K562 (cell line): ENCODE data around the gene RNF187. TPM values are rescaled to one million over a fixed set of nuclear protein-coding genes. Genes with fewer than 3 reads are reported as not detected.

Source experiments
- COPS2 ChIP-seq: fragments of 450-650 bp; conservative IDR thresholded peaks from 2 replicates; pipeline ENCODE4 v1.6.1; 2016; ENCODE audit warnings: mild to moderate bottlenecking, moderate library complexity
- FOS ChIP-seq: IDR thresholded peaks from 3 replicates; pipeline ENCODE4 v1.6.1; 2011; ENCODE audit not compliant: insufficient read length; ENCODE audit errors: extremely low read depth
- FOXK2 ChIP-seq, 2 experiments: fragments of 450-650 bp; IDR thresholded peaks in 1 of 2; conservative IDR thresholded peaks in 1 of 2; 2 replicates each; pipeline ENCODE4 v1.6.1; 2016; ENCODE audit warnings: low read depth in 2 of 2, mild to moderate bottlenecking in 1 of 2
- HOXB6 ChIP-seq: fragments of 250-450 bp; sonication (Bioruptor Pico); IDR thresholded peaks from 2 replicates; pipeline ENCODE4 v1.5.1; 2022; ENCODE audit warnings: mild to moderate bottlenecking, borderline replicate concordance
- KLF10 ChIP-seq: fragments of 250-450 bp; sonication (Bioruptor Pico); IDR thresholded peaks from 2 replicates; pipeline ENCODE4 v1.6.1; 2021; ENCODE audit warnings: matching md5 sums
- KLF13 ChIP-seq: fragments of 450-650 bp; IDR thresholded peaks from 2 replicates; pipeline ENCODE4 v1.6.1; 2016; ENCODE audit warnings: missing genetic modification characterization, low read depth, mild to moderate bottlenecking, missing compliant biosample characterization, moderate library complexity, borderline replicate concordance
- NBN ChIP-seq: fragments of 450-650 bp; IDR thresholded peaks from 2 replicates; pipeline ENCODE4 v1.6.1; 2016; ENCODE audit warnings: low read depth, mild to moderate bottlenecking
- NCOA6 ChIP-seq: fragments of 450-650 bp; IDR thresholded peaks from 2 replicates; pipeline ENCODE4 v1.6.1; 2017; ENCODE audit warnings: mild to moderate bottlenecking
- NR2C2 ChIP-seq, 2 experiments: fragments of 200-800 bp in 1 of 2; sonication (Bioruptor generic) in 1 of 2; sonication (generic) in 1 of 2; formaldehyde crosslinking in 1 of 2; IDR thresholded peaks; 2 replicates each; pipeline versions ENCODE4 v1.6.1 to v1.8.0; 2016 to 2022; ENCODE audit warnings: mild to moderate bottlenecking in 1 of 2, missing compliant biosample characterization in 1 of 2, missing genetic modification characterization in 1 of 2, missing genetic modification reagents in 1 of 2
- PHF20 ChIP-seq: fragments of 450-650 bp; IDR thresholded peaks from 2 replicates; pipeline ENCODE4 v1.6.1; 2018; ENCODE audit not compliant: partially characterized antibody
- POLR2H ChIP-seq: IDR thresholded peaks from 2 replicates; pipeline ENCODE4 v1.6.1; 2016; ENCODE audit warnings: missing genetic modification characterization, low read depth, mild to moderate bottlenecking, control low read depth, missing compliant biosample characterization, moderate library complexity
- RBM25 ChIP-seq: fragments of 200-400 bp; formaldehyde crosslinking; IDR thresholded peaks from 2 replicates; pipeline ENCODE4 v1.6.1; 2018; ENCODE audit warnings: low read length, low read depth, moderate library complexity; ENCODE audit not compliant: severe bottlenecking
- SNRNP70 ChIP-seq: fragments of 200-400 bp; formaldehyde crosslinking; optimal IDR thresholded peaks from 2 replicates; pipeline ENCODE3; 2017; ENCODE audit warnings: low read depth, low read length
- TGIF2 ChIP-seq: sonication (generic); formaldehyde crosslinking; IDR thresholded peaks from 2 replicates; pipeline ENCODE4 v1.8.1; 2022; ENCODE audit warnings: mild to moderate bottlenecking, missing genetic modification reagents, moderate library complexity
- WHSC1 ChIP-seq: IDR thresholded peaks from one replicate; pipeline ENCODE4 v1.6.1; 2012; ENCODE audit warnings: low read length, control low read depth, inconsistent platforms
- ZFPM2 ChIP-seq: fragments of 250-450 bp; sonication (Bioruptor Pico); IDR thresholded peaks from 2 replicates; pipeline ENCODE4 v1.5.1; 2022; ENCODE audit warnings: mild to moderate bottlenecking
- ZNF12 ChIP-seq: sonication (generic); formaldehyde crosslinking; IDR thresholded peaks from 2 replicates; pipeline ENCODE4 v1.4.0; 2020; ENCODE audit warnings: mild to moderate bottlenecking, missing genetic modification reagents
- ZNF239 ChIP-seq: fragments of 250-450 bp; sonication (Bioruptor Pico); IDR thresholded peaks from 2 replicates; pipeline ENCODE4 v1.4.0; 2020; ENCODE audit warnings: mild to moderate bottlenecking
- ZNF717 ChIP-seq: fragments of 250-450 bp; sonication (Bioruptor Pico); IDR thresholded peaks from 2 replicates; pipeline ENCODE4 v1.5.0; 2021
- ZNF764 ChIP-seq: fragments of 250-450 bp; sonication (Bioruptor Pico); IDR thresholded peaks from 2 replicates; pipeline ENCODE4 v1.4.0; 2020; ENCODE audit warnings: low read depth, mild to moderate bottlenecking, moderate library complexity
- polyA plus RNA-seq, 8 experiments: library from polyadenylated mRNA; depleted of rRNA in 4 of 8; stranded (reverse) in 5 of 8; unstranded in 3 of 8; fragments of >200 nt; fragmentation: Nextera tagmentation in 2 of 8; fragmentation: Illumina TruSeq in 1 of 8; extraction: Ambion mirVana in 2 of 8; extraction: Trizol in 1 of 8; gene quantifications; 2 replicates each; pipeline versions ENCODE4 v1.2.1 to v1.2.3, GENCODE V29; 2011 to 2014; ENCODE audit warnings: inconsistent platforms in 1 of 8, missing spikeins in 1 of 8
- total RNA-seq, 7 experiments: library from RNA; depleted of rRNA in 6 of 7; stranded (reverse); fragments of >200 nt in 6 of 7; fragmentation: Illumina TruSeq in 2 of 7; extraction: Trizol in 2 of 7; gene quantifications; 2 replicates each; pipeline versions ENCODE4 v1.2.1 to v1.2.3, GENCODE V29; 2011 to 2021; ENCODE audit warnings: low replicate concordance in 1 of 7
- TF ChIP-seq, protein P1 (sequence below): fragments of 450-650 bp; IDR thresholded peaks from one replicate; pipeline ENCODE4 v1.6.1; 2018; ENCODE audit warnings: mild to moderate bottlenecking, moderate library complexity; ENCODE audit not compliant: partially characterized antibody
- TF ChIP-seq, protein P2 (sequence below): fragments of 450-650 bp; IDR thresholded peaks from 2 replicates; pipeline ENCODE4 v1.7.0; 2016; ENCODE audit warnings: borderline replicate concordance
- TF ChIP-seq, protein P3 (sequence below): sonication (generic); IDR thresholded peaks from 2 replicates; pipeline ENCODE4 v1.6.1; 2016
- TF ChIP-seq, protein P4 (sequence below): sonication (generic); formaldehyde crosslinking; IDR thresholded peaks from 2 replicates; pipeline ENCODE4 v1.8.0; 2022; ENCODE audit warnings: missing genetic modification reagents, mild to moderate bottlenecking, moderate library complexity, borderline replicate concordance

The RNF187 gene
- total and polyA plus RNA-seq, 9 of the 15 experiments (the other 6 are each of a cell fraction or from before 2014, with no cell fraction given) = 2.3 to 119 (median 41.9) TPM

- no peak for TF ChIP-seq TGIF2 (CRISPR knock-in tag)
- TF ChIP-seq HOXB6 (CRISPR knock-in tag) = no peak
- no peak; the same call in none of the 2 replicates for TF ChIP-seq NBN
- peak; percentile 77 to 84 for TF ChIP-seq FOXK2 (conservative IDR thresholded peaks at IDR 0.05 in 1 of 2, IDR thresholded peaks at IDR 0.05 in 1 of 2; ENCODE audit: low read depth in 2 of 2)
- TF ChIP-seq, protein P1, sequence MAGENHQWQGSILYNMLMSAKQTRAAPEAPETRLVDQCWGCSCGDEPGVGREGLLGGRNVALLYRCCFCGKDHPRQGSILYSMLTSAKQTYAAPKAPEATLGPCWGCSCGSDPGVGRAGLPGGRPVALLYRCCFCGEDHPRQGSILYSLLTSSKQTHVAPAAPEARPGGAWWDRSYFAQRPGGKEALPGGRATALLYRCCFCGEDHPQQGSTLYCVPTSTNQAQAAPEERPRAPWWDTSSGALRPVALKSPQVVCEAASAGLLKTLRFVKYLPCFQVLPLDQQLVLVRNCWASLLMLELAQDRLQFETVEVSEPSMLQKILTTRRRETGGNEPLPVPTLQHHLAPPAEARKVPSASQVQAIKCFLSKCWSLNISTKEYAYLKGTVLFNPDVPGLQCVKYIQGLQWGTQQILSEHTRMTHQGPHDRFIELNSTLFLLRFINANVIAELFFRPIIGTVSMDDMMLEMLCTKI = no peak
- TF ChIP-seq WHSC1 = no peak
- TF ChIP-seq, protein P2, sequence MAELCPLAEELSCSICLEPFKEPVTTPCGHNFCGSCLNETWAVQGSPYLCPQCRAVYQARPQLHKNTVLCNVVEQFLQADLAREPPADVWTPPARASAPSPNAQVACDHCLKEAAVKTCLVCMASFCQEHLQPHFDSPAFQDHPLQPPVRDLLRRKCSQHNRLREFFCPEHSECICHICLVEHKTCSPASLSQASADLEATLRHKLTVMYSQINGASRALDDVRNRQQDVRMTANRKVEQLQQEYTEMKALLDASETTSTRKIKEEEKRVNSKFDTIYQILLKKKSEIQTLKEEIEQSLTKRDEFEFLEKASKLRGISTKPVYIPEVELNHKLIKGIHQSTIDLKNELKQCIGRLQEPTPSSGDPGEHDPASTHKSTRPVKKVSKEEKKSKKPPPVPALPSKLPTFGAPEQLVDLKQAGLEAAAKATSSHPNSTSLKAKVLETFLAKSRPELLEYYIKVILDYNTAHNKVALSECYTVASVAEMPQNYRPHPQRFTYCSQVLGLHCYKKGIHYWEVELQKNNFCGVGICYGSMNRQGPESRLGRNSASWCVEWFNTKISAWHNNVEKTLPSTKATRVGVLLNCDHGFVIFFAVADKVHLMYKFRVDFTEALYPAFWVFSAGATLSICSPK = no peak
- no peak for TF ChIP-seq ZNF764 (CRISPR knock-in tag)
- no peak for TF ChIP-seq NCOA6
- no peak for TF ChIP-seq KLF13 (tag)
- no peak for TF ChIP-seq ZNF717 (CRISPR knock-in tag)
- no peak for TF ChIP-seq FOS
- TF ChIP-seq ZFPM2 (CRISPR knock-in tag) = no peak
- no peak for TF ChIP-seq RBM25
- no peak for TF ChIP-seq POLR2H
- no peak for TF ChIP-seq SNRNP70
- TF ChIP-seq PHF20 = no peak
- TF ChIP-seq, protein P3, sequence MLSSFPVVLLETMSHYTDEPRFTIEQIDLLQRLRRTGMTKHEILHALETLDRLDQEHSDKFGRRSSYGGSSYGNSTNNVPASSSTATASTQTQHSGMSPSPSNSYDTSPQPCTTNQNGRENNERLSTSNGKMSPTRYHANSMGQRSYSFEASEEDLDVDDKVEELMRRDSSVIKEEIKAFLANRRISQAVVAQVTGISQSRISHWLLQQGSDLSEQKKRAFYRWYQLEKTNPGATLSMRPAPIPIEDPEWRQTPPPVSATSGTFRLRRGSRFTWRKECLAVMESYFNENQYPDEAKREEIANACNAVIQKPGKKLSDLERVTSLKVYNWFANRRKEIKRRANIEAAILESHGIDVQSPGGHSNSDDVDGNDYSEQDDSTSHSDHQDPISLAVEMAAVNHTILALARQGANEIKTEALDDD = no peak
- no peak for TF ChIP-seq ZNF239 (CRISPR knock-in tag)
- no peak for TF ChIP-seq COPS2
- no peak for TF ChIP-seq NR2C2 (CRISPR knock-in tag; IDR thresholded peaks at IDR 0.05)
- TF ChIP-seq NR2C2 (tag; IDR thresholded peaks at IDR 0.05) = no peak
- TF ChIP-seq KLF10 = no peak
- TF ChIP-seq ZNF12 (CRISPR knock-in tag) = no peak
- TF ChIP-seq, protein P4, sequence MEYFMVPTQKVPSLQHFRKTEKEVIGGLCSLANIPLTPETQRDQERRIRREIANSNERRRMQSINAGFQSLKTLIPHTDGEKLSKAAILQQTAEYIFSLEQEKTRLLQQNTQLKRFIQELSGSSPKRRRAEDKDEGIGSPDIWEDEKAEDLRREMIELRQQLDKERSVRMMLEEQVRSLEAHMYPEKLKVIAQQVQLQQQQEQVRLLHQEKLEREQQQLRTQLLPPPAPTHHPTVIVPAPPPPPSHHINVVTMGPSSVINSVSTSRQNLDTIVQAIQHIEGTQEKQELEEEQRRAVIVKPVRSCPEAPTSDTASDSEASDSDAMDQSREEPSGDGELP (CRISPR knock-in tag) = peak; percentile 37
Observed at GRCh38 chr1:228459091-228459993, 27.8 kb upstream of the RNF187 start (continued).
